ENCODE results near the gene SRL. TPM values are rescaled to one million over a fixed set of nuclear protein-coding genes. Genes with fewer than 3 reads are reported as not detected.

The SRL gene
- total RNA-seq, 1 donor from 2014 or later, result 0.16 TPM

GRCh38 chr16:4200000-4200780 lies 41.7 kb downstream of the SRL start:
- ATAC-seq, result peak; percentile 94

GRCh38 chr16:4198816-4199215 lies 43.1 kb downstream of the SRL start:
- no peak for ATAC-seq

- no peak for ATAC-seq
Observed at GRCh38 chr16:4194661-4195060, 47.2 kb downstream of the SRL start.

GRCh38 chr16:4193920-4194319 lies 48.0 kb downstream of the SRL start:
- no peak for ATAC-seq

- no peak for ATAC-seq
Observed at GRCh38 chr16:4192206-4192605, 49.7 kb downstream of the SRL start.

- no peak for ATAC-seq
Observed at GRCh38 chr16:4190712-4191333, 51.1 kb downstream of the SRL start.

GRCh38 chr16:4190086-4190485 lies 51.8 kb downstream of the SRL start:
- no peak for ATAC-seq

- no peak for ATAC-seq
Observed at GRCh38 chr16:4184038-4184702, 57.7 kb downstream of the SRL start.

- ATAC-seq, result peak; percentile 94
Observed at GRCh38 chr16:4183237-4184037, 58.4 kb downstream of the SRL start.

- ATAC-seq, result no peak
Observed at GRCh38 chr16:4182581-4183236, 59.2 kb downstream of the SRL start.

- no peak for ATAC-seq
Observed at GRCh38 chr16:4180511-4180910, 61.4 kb downstream of the SRL start.

GRCh38 chr16:4179763-4180260 lies 62.1 kb downstream of the SRL start:
- ATAC-seq, result no peak

- peak; percentile 72 for ATAC-seq
Observed at GRCh38 chr16:4179020-4179419, 62.9 kb downstream of the SRL start.

GRCh38 chr16:4178468-4179010 lies 63.3 kb downstream of the SRL start:
- ATAC-seq, result no peak

GRCh38 chr16:4176906-4177417 lies 64.9 kb downstream of the SRL start:
- ATAC-seq, result peak; percentile 75

GRCh38 chr16:4175849-4176248 lies 66.0 kb downstream of the SRL start:
- ATAC-seq, result no peak

GRCh38 chr16:4172070-4172469 lies 69.8 kb downstream of the SRL start:
- no peak for ATAC-seq

- ATAC-seq, result no peak
Observed at GRCh38 chr16:4169415-4169814, 72.5 kb downstream of the SRL start.

- ATAC-seq, result no peak
Observed at GRCh38 chr16:4166821-4167220, 75.1 kb downstream of the SRL start.

GRCh38 chr16:4160658-4161430 lies 81.0 kb downstream of the SRL start:
- ATAC-seq, result no peak

- no peak for ATAC-seq
Observed at GRCh38 chr16:4159726-4160125, 82.2 kb downstream of the SRL start.

Measured in esophagus mucosa (tissue), 1 donor.